Chondrocyte (in vitro differentiated cells): ENCODE results near the gene M1AP. TPM values are rescaled to one million over a fixed set of nuclear protein-coding genes. Genes with fewer than 3 reads are reported as not detected.

Experiments used
- DNase-seq: peaks from one replicate; pipeline ENCODE4 v3.0.0; 2021; ENCODE audit warnings: mixed read lengths, low spot score
- H3K27ac Mint-ChIP-seq: one replicate; pipeline ENCODE4 v1.8.0; 2021; ENCODE audit warnings: mild to moderate bottlenecking, moderate library complexity, mixed read lengths; ENCODE audit not compliant: unreplicated experiment
- H3K27me3 Mint-ChIP-seq: 2 replicates; pipeline ENCODE4 v1.8.0; 2021; ENCODE audit warnings: low read depth, mixed read lengths
- H3K36me3 Mint-ChIP-seq: 2 replicates; pipeline ENCODE4 v1.8.0; 2021; ENCODE audit warnings: low read depth, mixed read lengths
- H3K4me1 Mint-ChIP-seq: 2 replicates; pipeline ENCODE4 v1.8.0; 2021; ENCODE audit warnings: low read depth, mild to moderate bottlenecking, mixed read lengths
- H3K4me3 Mint-ChIP-seq: one replicate; pipeline ENCODE4 v1.8.0; 2021; ENCODE audit warnings: mild to moderate bottlenecking, moderate library complexity, mixed read lengths; ENCODE audit not compliant: unreplicated experiment
- H3K9me3 Mint-ChIP-seq: 2 replicates; pipeline ENCODE4 v1.8.0; 2021; ENCODE audit warnings: low read depth, mixed read lengths
- total RNA-seq: library from RNA; stranded (reverse); gene quantifications from 3 replicates; pipeline ENCODE4 v1.2.1, GENCODE V29; 2021
- TF ChIP-seq, protein P1 (sequence below): fragments of 200-600 bp; sonication (generic); IDR thresholded peaks from 2 replicates; pipeline ENCODE4 v1.5.0; 2021; ENCODE audit warnings: antibody characterized with exemption, mild to moderate bottlenecking, moderate library complexity

Gene M1AP
- total RNA-seq, 1 donor from 2014 or later, result 0.35 TPM

DNA sequence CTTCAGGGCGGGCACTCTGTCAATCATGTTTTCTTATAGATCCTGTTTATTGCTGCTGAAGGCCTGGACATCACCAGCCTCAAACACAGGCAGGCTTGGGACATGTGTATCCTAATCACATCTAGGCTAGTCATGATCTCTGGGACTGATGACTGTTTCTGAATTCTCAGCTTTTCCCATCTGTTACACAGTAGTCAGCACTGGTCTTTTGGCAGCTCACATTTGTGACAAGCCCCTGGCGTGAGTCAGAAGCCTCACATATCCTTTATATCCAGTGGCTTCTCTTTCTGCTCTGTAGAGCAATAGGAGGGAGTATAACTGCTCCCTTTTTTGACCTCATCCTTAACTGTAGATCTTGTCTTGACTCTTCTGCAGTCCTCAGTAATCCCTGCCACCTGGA, 10.4 kb upstream of the M1AP start:
- Mint-ChIP-seq H3K9me3 (no peaks in the 10 kb centered on the region), H3K27ac (no peak overlapping the region), H3K4me3 (no peak overlapping the region), H3K36me3 (peaks cover 15% of the 10 kb centered on the region), H3K4me1 (peaks cover 10% of the 10 kb centered on the region), H3K27me3 (no peaks in the 10 kb centered on the region)
- no peak for DNase-seq
- TF ChIP-seq, protein P1, sequence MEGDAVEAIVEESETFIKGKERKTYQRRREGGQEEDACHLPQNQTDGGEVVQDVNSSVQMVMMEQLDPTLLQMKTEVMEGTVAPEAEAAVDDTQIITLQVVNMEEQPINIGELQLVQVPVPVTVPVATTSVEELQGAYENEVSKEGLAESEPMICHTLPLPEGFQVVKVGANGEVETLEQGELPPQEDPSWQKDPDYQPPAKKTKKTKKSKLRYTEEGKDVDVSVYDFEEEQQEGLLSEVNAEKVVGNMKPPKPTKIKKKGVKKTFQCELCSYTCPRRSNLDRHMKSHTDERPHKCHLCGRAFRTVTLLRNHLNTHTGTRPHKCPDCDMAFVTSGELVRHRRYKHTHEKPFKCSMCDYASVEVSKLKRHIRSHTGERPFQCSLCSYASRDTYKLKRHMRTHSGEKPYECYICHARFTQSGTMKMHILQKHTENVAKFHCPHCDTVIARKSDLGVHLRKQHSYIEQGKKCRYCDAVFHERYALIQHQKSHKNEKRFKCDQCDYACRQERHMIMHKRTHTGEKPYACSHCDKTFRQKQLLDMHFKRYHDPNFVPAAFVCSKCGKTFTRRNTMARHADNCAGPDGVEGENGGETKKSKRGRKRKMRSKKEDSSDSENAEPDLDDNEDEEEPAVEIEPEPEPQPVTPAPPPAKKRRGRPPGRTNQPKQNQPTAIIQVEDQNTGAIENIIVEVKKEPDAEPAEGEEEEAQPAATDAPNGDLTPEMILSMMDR, result no peak

- Mint-ChIP-seq H3K36me3 (peaks cover 13% of the 10 kb centered on the region), H3K4me3 (no peak overlapping the region), H3K27me3 (no peaks in the 10 kb centered on the region), H3K27ac (no peak overlapping the region), H3K4me1 (peaks cover 10% of the 10 kb centered on the region), H3K9me3 (no peaks in the 10 kb centered on the region)
- TF ChIP-seq, protein P1, result no peak
- no peak for DNase-seq
Observed at GRCh38 chr2:74655579-74655978, 7.4 kb upstream of the M1AP start.

DNA sequence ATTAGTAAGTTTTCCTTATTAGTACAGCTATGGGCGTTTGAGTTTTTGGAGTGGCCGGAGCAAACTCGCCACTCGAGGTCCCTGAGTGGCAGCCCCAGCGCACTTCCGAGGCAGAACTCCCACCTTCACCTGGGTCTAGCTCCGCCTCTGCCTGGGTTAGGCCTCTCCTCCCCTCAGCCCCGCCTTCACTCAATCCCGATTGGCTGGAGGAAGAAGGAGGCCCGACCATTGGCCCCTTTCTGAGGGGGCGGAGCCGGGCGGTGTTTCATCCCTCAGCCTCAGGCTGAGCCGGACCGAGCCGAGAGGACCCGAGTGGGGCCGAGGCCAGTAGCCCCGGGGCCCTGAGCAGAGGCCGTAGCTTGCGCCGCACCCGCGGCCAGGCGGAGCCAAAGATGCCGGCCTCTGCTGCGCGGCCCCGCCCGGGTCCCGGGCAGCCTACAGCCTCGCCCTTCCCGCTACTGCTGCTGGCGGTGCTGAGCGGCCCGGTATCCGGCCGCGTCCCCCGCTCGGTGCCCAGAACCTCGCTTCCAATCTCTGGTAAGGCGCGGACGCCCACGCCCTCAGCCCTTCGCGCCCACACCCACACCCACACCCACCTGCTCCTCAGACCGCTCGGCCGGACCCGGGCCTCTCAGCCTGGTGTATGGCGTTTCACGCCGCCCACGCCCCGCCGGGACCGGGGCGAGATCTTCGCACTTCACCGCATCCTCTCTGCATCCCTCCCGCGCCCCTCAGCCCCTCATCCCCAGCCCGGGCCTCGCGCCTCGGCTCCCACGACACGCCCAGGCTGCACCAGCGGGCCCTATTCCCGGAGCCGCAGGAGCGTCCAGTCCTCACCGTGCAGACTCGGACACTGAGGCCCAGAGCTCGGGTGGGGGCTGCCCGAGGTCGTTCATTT, 6.1 kb upstream of the M1AP start, which contains the start of gene SEMA4F:
Gene SEMA4F (plus strand): TSS at position 263 of the 898 bp plus-strand sequence. CDS start 130 bp downstream, at position 393.
- TF ChIP-seq, protein P1, result no peak
- no peaks in the 10 kb centered on the region for H3K27me3 Mint-ChIP-seq
- H3K36me3 Mint-ChIP-seq, result peaks cover 9% of the 10 kb centered on the region
- peaks cover 10% of the 10 kb centered on the region for H3K4me1 Mint-ChIP-seq
- H3K4me3 Mint-ChIP-seq, result peak within 1 kb of the TSS; percentile 69
- peak within 1 kb of the TSS; percentile 55 for H3K27ac Mint-ChIP-seq
- H3K9me3 Mint-ChIP-seq, result no peaks in the 10 kb centered on the region
- peak; percentile 98 for DNase-seq

DNA sequence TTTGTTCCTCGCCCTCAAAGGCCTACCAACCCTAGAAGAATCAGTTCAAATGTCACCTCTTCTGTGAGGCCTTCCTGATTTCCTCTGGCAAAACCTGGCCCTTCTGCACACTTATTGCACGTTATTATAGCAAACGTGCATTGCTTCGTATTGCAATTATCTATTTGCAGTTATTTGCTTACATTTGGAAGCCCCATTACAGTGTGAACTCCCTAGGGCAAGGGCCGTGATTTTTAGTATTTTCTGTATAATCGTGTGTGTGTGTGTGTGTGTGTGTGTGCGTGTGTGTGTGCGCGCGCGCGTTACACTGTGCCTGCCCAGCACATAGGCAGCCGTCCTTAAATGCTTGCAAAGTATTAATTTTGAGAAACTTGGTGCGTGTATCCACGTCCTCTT, 5.5 kb upstream of the M1AP start:
- no peaks in the 10 kb centered on the region for H3K9me3 Mint-ChIP-seq

DNA sequence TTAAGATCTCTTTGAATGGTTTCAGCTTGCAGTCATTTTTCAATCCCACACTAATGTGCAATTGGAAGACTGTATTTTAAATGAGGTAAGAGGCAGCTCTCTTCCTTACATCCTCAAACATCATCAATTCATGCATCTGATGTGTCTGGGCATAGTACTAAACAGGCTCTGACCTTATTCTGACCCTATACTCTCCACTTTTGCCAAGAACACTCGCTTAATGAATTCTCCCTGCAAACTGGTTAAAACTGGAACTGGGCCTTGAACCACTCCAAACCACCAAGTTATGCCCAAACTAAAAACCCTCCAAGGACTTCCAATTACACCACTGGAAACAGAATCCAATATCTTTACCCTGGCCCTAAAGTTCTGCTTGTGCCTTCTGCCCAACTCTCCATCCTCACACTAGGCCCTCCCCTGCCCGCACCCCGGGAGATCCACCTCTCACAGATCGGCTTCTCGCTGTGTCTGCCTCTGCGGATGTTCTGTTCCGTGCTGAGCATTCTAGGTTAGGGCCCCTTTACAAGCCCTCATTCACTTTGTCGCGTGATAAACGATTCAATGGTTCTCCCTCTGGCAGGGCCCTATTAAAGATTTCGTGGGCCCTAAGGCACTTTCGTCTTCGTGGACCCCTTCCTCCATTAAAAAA, 1.2 kb downstream of the M1AP start:
- H3K27ac Mint-ChIP-seq, result no peak overlapping the region
- TF ChIP-seq, protein P1, result no peak
- DNase-seq, result no peak
- H3K9me3 Mint-ChIP-seq, result no peaks in the 10 kb centered on the region
- H3K27me3 Mint-ChIP-seq, result peaks cover 9% of the 10 kb centered on the region
- no peaks in the 10 kb centered on the region for H3K36me3 Mint-ChIP-seq
- no peak overlapping the region for H3K4me3 Mint-ChIP-seq
- peaks cover 11% of the 10 kb centered on the region for H3K4me1 Mint-ChIP-seq

More for the DNA sequence above, 5.5 kb upstream of the M1AP start:
- DNase-seq, result no peak
- Mint-ChIP-seq H3K4me3 (peak overlapping the region; percentile 69), H3K36me3 (peaks cover 6% of the 10 kb centered on the region), H3K27me3 (peaks cover 2% of the 10 kb centered on the region), H3K27ac (no peak overlapping the region), H3K4me1 (peaks cover 10% of the 10 kb centered on the region)
- TF ChIP-seq, protein P1, result no peak
